ENCODE data around the gene FBXL20. TPM values are rescaled to one million over a fixed set of nuclear protein-coding genes. Genes with fewer than 3 reads are reported as not detected.

The FBXL20 gene
- total RNA-seq, 4 donors from 2014 or later: 13.8 to 49.4 (median 23.1) TPM

DNA sequence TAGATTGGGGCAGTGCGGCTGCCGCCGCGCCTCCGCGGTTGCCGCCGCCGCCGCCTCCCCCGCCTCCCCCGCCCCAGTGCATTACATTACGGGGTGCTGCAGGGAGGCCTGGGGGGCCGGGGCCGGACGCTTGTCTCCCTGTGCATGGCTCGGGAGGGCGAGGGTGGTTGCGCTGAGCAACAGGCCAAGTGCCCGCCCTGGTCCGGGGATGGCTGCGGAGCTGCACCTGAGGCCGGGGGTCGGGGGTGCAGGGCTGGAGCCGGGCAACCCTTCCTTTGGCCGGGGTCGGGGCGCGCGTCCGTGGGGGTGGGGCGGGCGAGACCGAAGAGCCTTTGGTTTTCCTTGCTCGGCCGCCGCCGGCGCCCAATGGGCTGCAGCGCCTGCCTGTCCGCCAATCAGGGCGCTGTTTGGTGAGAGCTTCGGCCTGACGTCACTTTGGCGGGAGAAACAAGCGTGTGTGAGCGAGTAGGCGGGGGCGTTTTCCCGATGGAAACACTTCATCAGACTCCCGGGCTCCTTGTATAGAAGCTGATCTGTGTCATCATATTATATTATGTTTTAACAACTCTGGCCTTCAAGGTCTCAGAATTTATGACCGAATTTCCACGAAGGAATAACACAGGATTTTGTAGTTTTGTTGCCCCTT lies 941 bp upstream of the FBXL20 start:
- Histone ChIP-seq H3K36me3 (no peaks in the 10 kb centered on the region), H3K4me3 (peak overlapping the region; percentile 66 to 99 (median 92)), H3K9me3 (no peaks in the 10 kb centered on the region), H3K4me1 (peaks cover 7 to 48% (median 19%) of the 10 kb centered on the region in 4 donors), H3K27me3 (no peaks in the 10 kb centered on the region), H3K27ac (peak overlapping the region; percentile 88 to 99 (median 94))
- WGBS, 2 donors (ENCODE audit: low coverage in 1 of 2): 3 to 10% methylated on average over 2 to 11 of the region's 53 CpGs
- TF ChIP-seq, protein P1, sequence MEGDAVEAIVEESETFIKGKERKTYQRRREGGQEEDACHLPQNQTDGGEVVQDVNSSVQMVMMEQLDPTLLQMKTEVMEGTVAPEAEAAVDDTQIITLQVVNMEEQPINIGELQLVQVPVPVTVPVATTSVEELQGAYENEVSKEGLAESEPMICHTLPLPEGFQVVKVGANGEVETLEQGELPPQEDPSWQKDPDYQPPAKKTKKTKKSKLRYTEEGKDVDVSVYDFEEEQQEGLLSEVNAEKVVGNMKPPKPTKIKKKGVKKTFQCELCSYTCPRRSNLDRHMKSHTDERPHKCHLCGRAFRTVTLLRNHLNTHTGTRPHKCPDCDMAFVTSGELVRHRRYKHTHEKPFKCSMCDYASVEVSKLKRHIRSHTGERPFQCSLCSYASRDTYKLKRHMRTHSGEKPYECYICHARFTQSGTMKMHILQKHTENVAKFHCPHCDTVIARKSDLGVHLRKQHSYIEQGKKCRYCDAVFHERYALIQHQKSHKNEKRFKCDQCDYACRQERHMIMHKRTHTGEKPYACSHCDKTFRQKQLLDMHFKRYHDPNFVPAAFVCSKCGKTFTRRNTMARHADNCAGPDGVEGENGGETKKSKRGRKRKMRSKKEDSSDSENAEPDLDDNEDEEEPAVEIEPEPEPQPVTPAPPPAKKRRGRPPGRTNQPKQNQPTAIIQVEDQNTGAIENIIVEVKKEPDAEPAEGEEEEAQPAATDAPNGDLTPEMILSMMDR (IDR thresholded peaks at IDR 0.05): no peak
- TF ChIP-seq POLR2A (IDR thresholded peaks at IDR 0.05) (no peak), POLR2AphosphoS5 (IDR thresholded peaks at IDR 0.05) (no peak), EP300 (IDR thresholded peaks at IDR 0.05; ENCODE audit: low read depth) (no peak)
- peak; percentile 94 for DNase-seq
- intact Hi-C loops (cut with DNase I; ENCODE audit: low total_unique reads): no loop called here
- in situ Hi-C loops (cut with MboI; ENCODE audit: low pct_ligation_motif_present in 1 of 4, low pct_unique_long_range_greater_than_20kb in 1 of 4, low sequenced_read_pairs in 3 of 4): loop anchor here in 1 of 4 donors (10.0 kb wide), 1 partner anchor 52 kb away; the partner anchor contains the start of gene MED1

DNA sequence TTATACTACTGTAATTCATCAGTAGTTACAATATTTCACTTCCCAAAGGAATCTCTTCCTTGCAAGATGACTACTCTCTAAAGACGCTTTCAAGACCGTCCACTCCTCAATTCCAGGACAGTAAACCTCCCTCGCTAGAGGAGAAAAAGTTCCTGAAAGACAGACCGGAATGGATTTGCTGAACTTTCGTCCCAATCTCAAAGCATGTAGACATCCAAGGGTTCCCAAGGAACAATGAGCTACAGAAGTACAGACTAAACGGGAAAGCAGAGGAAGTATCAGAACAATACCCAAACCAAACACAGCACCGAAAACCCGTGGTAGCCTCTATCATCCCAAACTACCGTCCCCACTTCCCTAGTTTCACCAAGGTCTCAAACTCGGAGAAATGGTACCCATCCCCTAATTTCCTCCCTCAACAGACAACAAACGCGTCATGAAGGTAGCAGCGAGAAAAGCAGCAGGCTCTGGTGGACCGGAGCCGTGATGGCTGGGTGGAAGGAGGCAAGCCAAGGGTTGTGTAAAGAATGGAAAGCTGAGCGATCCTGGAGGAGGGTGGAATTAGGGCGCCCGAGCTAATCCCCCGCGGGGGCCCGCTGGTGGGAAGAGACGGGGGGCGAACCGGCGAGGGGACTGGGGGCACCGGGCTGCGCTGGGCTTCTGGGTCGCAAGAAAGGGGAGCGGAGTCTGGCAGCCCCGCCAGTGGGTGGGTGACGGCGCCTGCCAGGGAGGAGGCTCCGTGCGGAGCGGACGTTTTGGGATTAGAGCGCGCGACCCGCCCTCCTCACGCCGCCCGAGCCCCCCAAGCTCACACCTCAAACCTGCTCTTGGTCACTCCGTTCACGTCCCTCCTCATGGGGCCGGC lies 647 bp downstream of the FBXL20 start:
- intact Hi-C loops (cut with DNase I; ENCODE audit: low total_unique reads): no loop called here
- 3 to 6% methylated on average over 7 to 37 of the region's 46 CpGs for WGBS, 2 donors (ENCODE audit: low coverage in 1 of 2)
- in situ Hi-C loops (cut with MboI; ENCODE audit: low pct_ligation_motif_present in 1 of 4, low pct_unique_long_range_greater_than_20kb in 1 of 4, low sequenced_read_pairs in 3 of 4): loop anchor here in 1 of 4 donors (10.0 kb wide), 1 partner anchor 54 kb away; the partner anchor contains the start of gene MED1

DNA sequence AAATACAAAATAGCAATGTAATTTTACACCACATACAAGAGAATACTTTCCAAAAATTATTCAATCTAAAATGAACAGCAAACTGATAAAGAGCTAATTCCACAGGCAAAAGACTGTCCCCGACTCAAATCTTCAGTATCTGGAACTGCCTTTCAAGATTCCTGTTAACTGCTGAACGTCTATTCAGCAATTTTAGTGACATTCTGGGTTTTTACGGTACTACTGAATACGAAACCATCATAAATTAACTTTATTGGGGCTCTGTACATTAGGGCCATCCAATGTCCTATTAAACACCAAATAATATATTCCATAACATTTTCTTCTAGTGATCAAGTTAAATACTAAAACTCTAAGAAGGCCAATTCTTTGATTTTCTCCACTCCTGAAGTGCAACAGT lies 1.6 kb downstream of the FBXL20 start:
- no peaks in the 10 kb centered on the region for H3K36me3 ChIP-seq
- in situ Hi-C loops (cut with MboI; ENCODE audit: low pct_ligation_motif_present in 1 of 4, low pct_unique_long_range_greater_than_20kb in 1 of 4, low sequenced_read_pairs in 3 of 4): loop anchor here in 1 of 4 donors (10.0 kb wide), 1 partner anchor 55 kb away; the partner anchor contains the start of gene MED1
- TF ChIP-seq, protein P1 (IDR thresholded peaks at IDR 0.05): no peak
- WGBS, 2 donors (ENCODE audit: low coverage in 1 of 2): 40 to 43% methylated on average over 4 of the region's 4 CpGs
- intact Hi-C loops (cut with DNase I; ENCODE audit: low total_unique reads): no loop called here
- H3K4me3 ChIP-seq: peak overlapping the region in 2 of 4 donors; percentile 66 to 88
- no peaks in the 10 kb centered on the region for H3K9me3 ChIP-seq
- H3K27me3 ChIP-seq: no peaks in the 10 kb centered on the region
- H3K27ac ChIP-seq: peak overlapping the region in 3 of 4 donors; percentile 88 to 95 (median 94)
- peaks cover 7 to 38% (median 19%) of the 10 kb centered on the region in 4 donors for H3K4me1 ChIP-seq
- no peak for DNase-seq

More for the DNA sequence above, 647 bp downstream of the FBXL20 start:
- H3K4me3 ChIP-seq: peak overlapping the region; percentile 66 to 99 (median 92)
- no peaks in the 10 kb centered on the region for H3K9me3 ChIP-seq
- DNase-seq: peak; percentile 30
- no peaks in the 10 kb centered on the region for H3K27me3 ChIP-seq
- H3K36me3 ChIP-seq: no peaks in the 10 kb centered on the region
- peak overlapping the region; percentile 88 to 99 (median 94) for H3K27ac ChIP-seq
- peaks cover 7 to 45% (median 19%) of the 10 kb centered on the region in 4 donors for H3K4me1 ChIP-seq
- TF ChIP-seq POLR2AphosphoS5 (IDR thresholded peaks at IDR 0.05): no peak
- TF ChIP-seq EP300 (IDR thresholded peaks at IDR 0.05; ENCODE audit: low read depth): no peak
- TF ChIP-seq POLR2A (IDR thresholded peaks at IDR 0.05): no peak
- TF ChIP-seq, protein P1 (IDR thresholded peaks at IDR 0.05): no peak

DNA sequence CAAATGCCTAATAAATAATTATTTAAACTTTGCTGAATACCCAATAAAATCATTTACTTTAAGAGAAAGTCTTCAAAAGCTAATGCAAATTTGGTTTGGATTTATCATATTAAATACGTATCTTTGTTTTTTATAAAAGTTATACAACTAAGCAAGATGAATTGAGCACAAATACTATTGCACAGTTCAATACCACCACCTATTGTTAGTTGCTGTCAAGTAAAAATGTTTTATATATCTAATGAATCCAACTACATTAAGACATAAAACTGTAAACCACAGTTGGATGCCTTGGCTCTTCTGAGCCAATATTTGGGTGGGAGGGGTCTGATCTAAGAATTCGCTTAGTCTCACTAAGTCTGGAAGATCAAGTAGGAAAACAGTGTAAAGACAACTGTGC lies 7.7 kb downstream of the FBXL20 start:
- H3K27ac ChIP-seq: no peak overlapping the region
- in situ Hi-C loops (cut with MboI; ENCODE audit: low pct_ligation_motif_present in 1 of 4, low pct_unique_long_range_greater_than_20kb in 1 of 4, low sequenced_read_pairs in 3 of 4): no loop called here
- H3K4me1 ChIP-seq: peaks cover 0 to 20% (median under 1%) of the 10 kb centered on the region in 4 donors
- H3K36me3 ChIP-seq: no peaks in the 10 kb centered on the region
- intact Hi-C loops (cut with DNase I; ENCODE audit: low total_unique reads): no loop called here
- WGBS, 2 donors (ENCODE audit: low coverage in 1 of 2): 63 to 72% methylated on average over 2 of the region's 2 CpGs
- no peak for DNase-seq
- no peaks in the 10 kb centered on the region for H3K9me3 ChIP-seq
- TF ChIP-seq EP300 (IDR thresholded peaks at IDR 0.05; ENCODE audit: low read depth): no peak
- TF ChIP-seq, protein P1 (IDR thresholded peaks at IDR 0.05): no peak
- no peaks in the 10 kb centered on the region for H3K27me3 ChIP-seq
- H3K4me3 ChIP-seq: no peak overlapping the region
